GM21447 (cell line): Measurements from ENCODE around the gene PCBP3.

Source experiments
- ATAC-seq: cut with Tn5 transposase; IDR thresholded peaks from one replicate; pipeline ENCODE4 v1.9.1; 2021; ENCODE audit not compliant: unreplicated experiment

PCBP3 gene

DNA sequence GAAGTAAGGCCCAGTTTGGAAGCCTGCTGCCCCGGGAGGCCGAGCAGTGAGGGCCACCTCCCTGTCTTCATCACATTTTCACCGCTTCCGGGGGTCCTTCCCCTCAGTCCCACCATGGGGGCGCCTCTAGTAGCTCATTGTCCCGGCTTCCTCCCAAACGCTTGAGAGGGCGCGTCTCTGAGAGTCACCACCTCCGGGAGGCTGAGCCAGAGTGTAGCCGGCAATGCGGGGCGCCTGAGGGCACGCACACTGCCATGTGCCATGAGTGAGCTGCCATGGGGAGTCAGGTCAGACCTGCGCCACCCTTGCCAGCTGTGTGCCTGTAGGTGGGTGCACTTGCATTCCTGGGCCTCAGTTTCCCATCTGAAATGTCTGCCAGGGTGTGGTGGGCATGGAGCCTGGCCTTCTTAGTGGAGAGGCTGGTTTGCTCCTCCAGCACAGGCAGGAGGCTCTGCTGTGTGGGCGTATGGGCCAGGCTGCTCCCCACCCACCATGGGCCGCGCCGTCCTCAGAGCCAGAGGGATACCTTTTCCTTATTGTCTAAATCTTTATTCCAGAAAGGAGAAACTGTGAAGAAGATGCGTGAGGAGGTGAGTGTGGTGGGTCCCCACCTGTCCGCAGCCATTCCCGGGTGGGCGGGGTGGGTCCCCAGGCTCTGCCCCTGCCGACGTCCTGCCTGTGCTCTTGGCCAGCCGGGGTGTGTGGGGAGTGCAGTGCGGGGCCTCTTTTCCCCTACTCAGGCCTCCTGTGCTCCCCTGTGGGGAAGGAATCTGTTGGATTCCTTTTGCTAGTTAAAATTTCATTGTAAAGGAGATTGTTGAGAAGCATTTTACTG lies 256.7 kb downstream of the PCBP3 start:
- ATAC-seq, result no peak

- no peak for ATAC-seq
Observed at GRCh38 chr21:45901061-45901690, 257.7 kb downstream of the PCBP3 start.

DNA sequence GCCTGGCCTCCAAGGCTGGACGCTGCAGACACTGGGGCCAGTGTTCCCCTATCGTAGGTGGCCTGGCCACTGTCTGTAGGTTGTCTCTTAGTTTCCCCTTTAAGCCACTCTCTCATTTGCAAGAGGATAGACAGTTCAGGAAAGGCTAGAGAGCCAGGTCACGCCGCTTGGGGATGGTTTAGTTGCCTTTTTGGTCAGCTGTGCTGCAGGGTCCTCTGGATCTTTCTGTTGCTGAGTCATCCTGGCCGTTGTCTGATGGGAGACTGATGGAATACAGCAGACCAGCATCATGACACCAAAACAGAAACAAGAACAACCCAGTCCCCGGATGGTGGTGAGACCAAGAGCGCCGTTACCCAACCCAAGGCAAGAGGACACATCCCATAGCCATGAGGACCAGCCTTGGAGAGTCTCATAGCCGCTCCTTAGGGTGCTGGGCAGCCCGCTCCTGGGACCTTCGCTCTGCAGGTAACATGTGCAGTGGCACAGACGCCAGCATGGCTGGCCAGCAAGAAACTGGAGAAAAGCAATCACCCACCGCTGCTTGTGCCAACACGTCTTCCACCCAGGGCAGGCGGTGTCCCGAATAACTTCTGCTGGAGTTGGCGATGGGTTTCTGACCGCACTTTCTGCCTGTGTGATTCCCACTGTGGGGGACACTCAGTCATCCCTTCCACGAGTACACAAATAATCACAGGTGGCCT lies 258.9 kb downstream of the PCBP3 start:
- ATAC-seq, result no peak

- no peak for ATAC-seq
Observed at GRCh38 chr21:45905196-45905595, 261.7 kb downstream of the PCBP3 start.

- no peak for ATAC-seq
Observed at GRCh38 chr21:45906196-45906805, 262.8 kb downstream of the PCBP3 start.

GRCh38 chr21:45906859-45907258 lies 263.3 kb downstream of the PCBP3 start:
- ATAC-seq, result no peak

GRCh38 chr21:45908536-45909237 lies 265.2 kb downstream of the PCBP3 start:
- ATAC-seq, result no peak

DNA sequence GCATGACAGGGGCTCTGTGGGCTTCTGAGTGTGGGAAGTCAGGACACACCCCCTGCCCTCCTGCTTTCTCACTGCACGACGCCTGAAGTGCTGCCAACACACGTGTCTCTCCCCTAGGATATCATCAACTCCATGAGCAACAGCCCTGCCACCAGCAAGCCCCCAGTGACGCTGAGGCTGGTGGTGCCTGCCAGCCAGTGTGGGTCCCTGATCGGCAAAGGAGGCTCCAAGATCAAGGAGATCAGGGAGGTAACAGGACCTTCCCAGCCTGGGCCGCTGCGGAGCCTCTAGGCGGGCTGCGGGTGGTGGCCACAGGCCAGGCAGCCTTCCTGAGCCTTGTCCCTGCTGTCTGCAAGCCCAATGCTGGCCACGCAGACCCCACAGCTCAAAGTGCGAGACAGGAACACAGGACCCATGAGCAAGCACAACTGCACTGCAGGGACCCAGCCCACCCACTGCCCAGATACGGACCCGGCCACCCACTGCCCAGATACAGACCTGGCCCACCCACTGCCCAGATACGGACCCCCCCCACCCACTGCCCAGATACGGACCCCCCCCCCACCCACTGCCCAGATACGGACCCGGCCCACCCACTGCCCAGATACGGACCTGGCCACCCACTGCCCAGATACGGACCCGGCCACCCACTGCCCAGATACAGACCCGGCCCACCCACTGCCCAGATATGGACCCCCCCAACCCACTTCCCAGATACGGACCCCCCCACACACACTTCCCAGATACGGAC lies 265.9 kb downstream of the PCBP3 start:
- no peak for ATAC-seq

GRCh38 chr21:45910155-45910547 lies 266.6 kb downstream of the PCBP3 start:
- no peak for ATAC-seq

DNA sequence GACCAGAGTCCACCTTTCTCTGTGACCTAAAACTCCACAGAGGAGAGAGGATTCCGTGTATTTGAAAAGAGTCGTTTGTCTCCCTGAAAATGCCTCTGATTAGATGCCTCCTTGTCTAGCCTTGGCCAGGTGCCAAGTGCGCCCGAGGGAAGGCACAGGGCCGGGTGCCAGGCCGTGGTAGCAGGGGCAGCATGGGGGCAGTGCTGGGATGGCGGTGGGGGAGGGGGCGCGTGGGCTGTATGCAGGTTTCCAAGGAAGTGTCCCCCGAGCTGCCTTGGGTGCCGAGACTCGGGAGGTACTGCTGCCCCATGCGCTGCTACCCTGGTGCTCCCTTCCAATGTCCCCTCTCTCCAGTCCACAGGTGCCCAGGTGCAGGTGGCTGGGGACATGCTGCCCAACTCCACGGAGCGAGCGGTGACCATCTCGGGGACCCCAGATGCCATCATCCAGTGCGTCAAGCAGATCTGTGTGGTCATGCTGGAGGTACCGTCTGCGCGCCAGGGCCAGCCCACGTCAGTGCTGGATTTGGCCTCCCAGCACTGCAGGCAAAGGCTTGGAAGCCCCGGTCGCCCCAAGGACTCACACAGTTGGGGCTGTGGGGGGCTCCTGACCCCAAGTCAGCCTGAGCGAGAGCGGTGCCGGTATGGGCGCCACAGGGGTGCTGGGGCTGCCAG lies 267.2 kb downstream of the PCBP3 start:
- ATAC-seq, result no peak

DNA sequence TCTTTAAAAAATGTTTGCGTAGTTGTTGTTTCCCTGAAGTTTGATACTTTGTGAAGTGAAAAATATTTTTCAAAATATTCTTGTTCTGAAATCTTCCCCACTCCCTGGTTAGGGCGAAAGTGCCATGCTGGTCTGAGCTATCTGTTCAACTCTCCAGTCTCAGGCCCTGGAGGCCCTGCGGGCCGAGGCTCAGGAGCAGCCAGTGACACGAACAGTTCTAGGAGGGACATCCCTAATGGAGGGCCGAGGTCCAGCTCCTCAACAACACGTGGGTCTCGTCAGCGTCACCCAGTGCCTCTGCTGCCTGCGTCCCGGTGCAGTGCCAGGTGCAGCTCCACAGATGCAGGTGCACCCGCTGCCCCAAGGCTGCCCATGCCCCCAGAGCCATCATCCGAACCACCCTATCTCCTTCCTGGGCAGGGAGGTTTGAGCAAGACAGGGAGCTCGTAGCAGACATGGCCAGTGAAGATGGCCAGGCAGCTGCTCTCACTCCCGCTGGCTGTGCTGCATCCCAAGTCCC lies 268.3 kb downstream of the PCBP3 start:
- no peak for ATAC-seq

GRCh38 chr21:45912611-45913417 lies 269.3 kb downstream of the PCBP3 start:
- no peak for ATAC-seq

GRCh38 chr21:45913418-45913765 lies 269.9 kb downstream of the PCBP3 start:
- no peak for ATAC-seq

DNA sequence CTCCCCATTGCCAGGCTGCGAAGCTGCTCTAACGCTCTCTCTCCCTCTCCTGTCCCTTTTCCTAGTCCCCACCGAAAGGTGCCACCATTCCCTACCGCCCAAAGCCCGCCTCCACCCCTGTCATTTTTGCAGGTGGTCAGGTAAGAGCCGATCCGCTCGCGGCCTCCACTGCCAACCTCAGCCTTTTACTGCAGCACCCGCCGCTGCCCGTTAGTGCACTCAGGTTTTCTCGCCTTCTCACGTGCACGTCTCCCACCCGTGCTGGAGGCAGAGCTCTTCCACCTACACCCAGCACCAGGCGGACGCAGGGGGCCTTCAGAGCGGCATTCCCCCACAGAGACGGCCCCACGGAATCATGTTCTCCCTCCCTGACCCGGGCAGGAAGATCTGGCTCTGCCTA lies 270.4 kb downstream of the PCBP3 start:
- ATAC-seq, result no peak

GRCh38 chr21:45914321-45914845 lies 270.9 kb downstream of the PCBP3 start:
- no peak for ATAC-seq

DNA sequence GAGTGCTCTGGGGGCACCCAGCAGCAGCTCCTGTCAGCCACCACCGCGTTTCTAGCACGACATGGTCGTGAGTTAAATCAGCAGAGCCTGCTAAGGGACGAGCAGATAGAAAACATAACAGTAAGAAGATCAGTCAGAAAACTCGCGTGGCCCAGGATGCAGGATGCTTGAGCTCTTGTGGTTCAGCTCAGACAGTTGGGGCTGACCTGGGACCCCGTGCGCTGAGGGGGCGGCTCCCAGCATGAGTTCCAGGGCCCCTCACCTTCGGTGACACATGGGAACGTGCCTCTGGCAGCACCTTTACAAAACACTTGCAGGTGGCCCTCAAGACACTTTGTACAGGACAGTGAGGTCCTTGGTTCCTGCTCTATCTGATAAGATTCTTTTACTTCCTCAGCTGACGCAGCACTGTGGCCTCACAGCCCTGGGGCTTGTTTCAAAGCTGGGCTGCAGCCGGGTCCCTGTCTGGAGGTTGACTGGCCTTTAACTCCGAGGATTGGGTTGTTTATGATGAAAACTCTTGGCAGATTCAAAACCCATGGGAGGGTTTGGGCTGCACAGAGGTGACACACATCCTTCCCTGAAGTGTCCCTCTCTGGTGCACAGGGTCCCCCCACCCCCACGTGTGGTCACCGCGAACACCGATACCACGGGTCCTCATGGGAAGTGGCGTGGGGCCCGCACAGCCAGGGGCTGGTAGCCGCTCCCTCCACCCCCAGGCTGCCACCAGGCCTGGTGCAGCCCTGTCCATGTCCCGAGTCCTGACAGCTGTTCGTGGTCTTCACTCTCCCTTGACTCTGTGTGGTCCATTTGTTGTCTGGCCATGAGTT lies 272.7 kb downstream of the PCBP3 start:
- no peak for ATAC-seq

GRCh38 chr21:45917241-45917640 lies 273.7 kb downstream of the PCBP3 start:
- ATAC-seq, result no peak

DNA sequence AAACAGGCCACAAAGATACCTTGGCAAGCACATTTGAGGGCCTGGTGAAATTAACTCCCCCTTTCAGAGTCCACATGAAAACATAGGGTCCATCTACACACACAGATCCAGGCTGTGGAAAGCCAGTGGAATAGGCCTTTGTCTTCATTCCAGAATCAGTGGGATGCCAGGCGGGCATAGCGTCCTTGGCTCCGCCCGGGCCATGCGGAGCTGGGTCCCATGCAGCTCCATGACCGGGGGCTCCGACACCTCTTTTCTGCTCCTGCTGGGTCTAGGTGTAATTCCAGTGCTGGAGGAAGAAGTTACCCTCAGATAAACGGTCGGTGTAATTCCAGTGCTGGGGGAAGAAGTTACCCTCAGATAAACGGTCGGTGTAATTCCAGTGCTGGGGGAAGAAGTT lies 274.5 kb downstream of the PCBP3 start:
- no peak for ATAC-seq
